NCI-H1048 (cell line): Measurements from ENCODE around the gene HSPA4.
"Not testable (repeated sequence)": the region's sequence is repeated elsewhere in the genome, so short reads cannot be mapped to it uniquely, and the experiment has no call there.

Experiments used
- DNase-seq: peaks from one replicate; lab custom pipeline; 2025; lab: John Stamatoyannopoulos, UW

HSPA4 gene

DNA sequence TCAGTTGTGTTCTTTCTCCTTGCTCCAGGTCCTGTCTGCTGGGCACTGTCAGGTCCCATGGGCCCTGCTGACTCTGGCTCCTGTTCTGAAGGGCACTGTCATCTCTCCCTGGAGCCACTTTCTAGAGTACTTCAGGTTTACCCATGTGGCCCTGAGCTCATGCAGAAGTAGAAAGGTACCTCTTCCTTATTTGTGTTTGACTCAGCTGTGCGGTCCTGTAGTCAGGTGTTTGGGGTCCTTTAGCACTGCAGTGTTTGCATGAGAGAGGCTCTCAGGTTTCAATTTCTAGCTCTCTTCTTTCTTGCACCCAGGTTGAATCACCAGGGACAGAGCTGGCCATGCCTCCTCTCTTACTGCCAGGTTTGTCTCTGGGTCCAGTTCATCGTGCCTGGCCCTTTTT, 71.5 kb downstream of the HSPA4 start:
- DNase-seq: no peak

DNA sequence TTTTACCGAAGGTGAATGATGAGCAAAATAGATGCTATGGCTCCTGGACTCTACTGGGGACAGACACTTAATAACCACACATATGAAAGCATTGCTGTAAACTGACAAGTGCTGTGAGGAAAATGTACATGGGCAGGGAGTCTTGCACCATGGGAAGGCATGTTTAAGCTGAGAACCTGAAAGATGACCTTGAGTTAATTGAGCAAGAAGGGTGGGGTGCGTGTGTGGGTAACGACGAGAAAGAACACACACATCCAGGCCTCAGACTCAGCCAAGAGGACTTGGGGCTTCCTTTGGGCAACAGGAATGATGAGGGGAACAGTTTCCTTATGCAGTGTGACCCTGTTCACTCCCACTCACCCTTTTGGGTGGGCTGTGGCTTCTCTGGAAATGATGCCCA, 73.1 kb downstream of the HSPA4 start:
- DNase-seq: no peak

GRCh38 chr5:133128066-133128465, 76.3 kb downstream of the HSPA4 start:
- DNase-seq: no peak

DNA sequence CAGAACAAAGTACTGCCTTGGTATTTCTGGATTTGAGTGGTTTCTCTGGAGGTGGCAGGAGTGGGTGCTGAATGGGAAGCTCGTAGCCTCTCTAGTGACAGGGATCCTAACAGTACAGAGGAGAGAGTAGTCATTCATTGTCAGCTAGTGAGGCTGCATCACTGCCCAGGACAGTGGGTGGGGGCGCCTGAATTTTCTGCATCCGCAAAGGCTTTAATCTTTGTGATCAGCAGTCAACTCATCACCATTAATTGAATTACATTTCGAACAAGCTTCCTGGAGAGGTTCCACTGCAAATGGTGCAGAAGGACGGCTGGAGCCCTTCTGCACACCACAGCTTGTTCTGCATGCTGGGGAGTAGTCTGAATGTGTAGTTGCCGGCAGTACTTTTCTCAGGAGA, 77.5 kb downstream of the HSPA4 start:
- no peak for DNase-seq

DNA sequence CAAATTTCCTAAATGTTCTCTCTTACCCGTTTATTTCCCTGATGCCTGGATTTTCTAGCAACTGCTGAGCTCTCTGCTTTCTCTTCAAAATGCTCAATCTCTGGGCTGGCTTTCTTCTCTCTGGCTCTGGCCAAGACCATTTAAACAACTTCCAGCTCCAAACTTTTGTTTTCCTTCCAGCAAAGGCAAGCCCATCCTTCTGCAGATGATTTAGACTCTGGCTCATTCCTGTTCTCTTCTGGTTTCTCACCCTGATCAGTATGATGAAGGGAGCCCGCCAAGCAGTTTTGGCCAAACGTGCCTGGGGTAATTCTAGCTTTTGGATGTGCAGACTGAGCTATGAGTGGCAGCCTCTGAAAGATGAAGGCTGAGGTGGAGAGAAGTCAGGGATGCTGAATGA, 78.1 kb downstream of the HSPA4 start:
- DNase-seq: no peak

GRCh38 chr5:133130387-133131118, 78.7 kb downstream of the HSPA4 start:
- DNase-seq: no peak

GRCh38 chr5:133132717-133133116, 80.9 kb downstream of the HSPA4 start:
- DNase-seq: no peak

- DNase-seq: not testable (repeated sequence)
Measured at GRCh38 chr5:133133241-133133640, 81.4 kb downstream of the HSPA4 start.

- not testable (repeated sequence) for DNase-seq
Measured at GRCh38 chr5:133136890-133137289, 85.1 kb downstream of the HSPA4 start.

- DNase-seq: no peak
Measured at GRCh38 chr5:133140311-133140710, 88.5 kb downstream of the HSPA4 start.

- no peak for DNase-seq
Measured at GRCh38 chr5:133141746-133142145, 89.9 kb downstream of the HSPA4 start.

DNA sequence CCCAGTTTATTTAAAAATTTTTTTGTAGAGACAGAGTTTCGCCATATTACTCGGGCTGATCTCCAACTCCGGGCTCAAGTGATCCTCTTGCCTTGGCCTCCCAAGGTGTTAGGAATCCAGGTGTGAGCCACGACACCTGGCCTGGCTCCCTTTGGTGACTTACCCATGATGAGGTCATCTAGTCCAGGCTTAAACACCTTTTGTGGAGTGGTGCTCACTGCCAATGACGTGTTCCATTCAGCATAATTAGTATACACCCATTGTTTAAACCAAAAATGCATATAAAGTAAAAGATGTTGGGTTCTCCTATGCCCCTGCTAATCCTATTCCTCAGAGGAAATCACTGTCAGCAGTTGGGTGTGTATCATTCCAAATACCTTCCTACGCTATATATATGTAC, 91.0 kb downstream of the HSPA4 start:
- no peak for DNase-seq

GRCh38 chr5:133144245-133144981, 92.6 kb downstream of the HSPA4 start:
- no peak for DNase-seq

DNA sequence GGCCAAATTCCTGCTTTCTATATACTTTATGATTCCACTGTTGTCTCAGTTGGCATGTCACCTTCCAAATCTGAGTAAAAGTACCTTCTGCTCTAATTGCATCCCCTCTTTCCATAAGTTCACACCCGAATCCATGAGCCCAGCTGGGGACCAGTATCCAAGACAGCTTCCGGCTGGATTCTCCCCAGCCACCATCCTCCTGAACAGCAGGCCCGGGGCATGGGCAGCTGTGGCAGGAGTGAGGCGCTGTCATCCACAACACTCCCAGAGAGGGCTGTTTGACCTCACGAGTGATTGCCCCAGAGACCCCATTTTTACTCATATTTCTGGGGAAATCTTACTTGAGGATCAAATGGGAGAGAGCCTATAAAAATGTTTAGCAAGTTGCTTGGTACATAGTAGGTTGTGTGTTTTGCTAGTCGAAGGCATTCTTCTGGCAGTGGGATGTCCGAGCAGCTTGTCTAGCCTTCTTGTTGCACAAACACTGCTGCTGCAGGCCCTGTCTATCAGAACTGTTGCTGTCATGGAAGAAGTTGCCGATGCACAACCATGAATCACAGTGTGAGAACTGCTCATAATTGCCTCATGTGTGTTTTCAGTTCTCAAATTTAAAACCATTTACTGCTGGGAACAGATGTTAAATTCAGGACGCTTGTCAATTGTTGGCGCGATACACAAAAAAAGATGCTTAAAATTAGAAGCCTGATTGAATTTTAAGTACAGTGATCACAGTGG, 93.8 kb downstream of the HSPA4 start:
- no peak for DNase-seq

DNA sequence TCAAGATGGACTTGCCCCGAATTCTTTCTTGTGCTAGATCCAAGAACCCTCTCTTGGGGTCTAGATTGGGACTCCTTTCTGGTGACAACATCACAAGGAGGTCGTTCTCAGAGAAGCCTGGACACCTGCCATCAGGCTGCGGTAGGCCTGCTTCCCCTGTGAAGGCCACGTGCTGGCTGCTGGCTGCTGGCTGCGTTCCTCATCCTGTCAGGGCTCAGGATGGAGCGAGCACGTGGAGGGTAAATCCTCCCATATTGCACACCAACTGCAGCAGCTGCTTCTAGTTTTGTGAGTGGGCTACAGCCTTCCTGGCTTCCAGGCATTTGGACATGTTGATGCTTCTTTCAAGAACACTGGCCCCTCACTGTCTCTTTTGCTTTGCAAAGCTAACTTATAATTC, 95.6 kb downstream of the HSPA4 start:
- DNase-seq: no peak

- DNase-seq: no peak
Measured at GRCh38 chr5:133147815-133148567, 96.2 kb downstream of the HSPA4 start.

GRCh38 chr5:133149345-133149744, 97.5 kb downstream of the HSPA4 start:
- DNase-seq: no peak

DNA sequence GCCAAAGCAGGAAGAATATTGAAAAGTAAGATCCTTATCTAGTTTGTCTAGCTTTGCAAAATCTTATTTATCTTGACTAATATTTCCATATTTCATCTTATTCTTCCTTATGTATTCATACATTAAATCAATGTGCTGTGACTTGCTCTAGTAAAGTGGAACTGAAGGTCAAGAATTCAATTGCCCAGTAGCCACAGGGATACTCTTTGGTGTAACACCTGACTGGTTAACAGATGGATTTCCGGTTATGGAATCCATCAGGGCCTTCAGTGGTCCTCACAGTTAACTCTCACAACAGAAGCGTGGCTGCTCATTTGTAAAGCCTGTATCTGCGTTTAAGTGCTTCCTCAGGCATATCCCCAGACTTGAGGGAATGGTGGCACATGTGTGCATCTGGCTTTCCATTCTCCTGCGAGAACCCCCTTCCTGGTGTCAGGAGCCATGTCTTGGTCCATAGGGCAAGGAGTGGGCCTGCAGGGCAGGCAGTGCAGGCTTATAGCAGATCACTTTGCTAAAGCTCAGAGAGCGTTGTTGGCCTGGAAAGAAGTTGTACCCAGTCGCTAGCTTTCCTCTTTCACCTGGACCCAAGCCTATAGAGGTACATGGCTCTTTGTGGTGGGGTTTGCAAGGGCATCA, 99.2 kb downstream of the HSPA4 start:
- no peak for DNase-seq

DNA sequence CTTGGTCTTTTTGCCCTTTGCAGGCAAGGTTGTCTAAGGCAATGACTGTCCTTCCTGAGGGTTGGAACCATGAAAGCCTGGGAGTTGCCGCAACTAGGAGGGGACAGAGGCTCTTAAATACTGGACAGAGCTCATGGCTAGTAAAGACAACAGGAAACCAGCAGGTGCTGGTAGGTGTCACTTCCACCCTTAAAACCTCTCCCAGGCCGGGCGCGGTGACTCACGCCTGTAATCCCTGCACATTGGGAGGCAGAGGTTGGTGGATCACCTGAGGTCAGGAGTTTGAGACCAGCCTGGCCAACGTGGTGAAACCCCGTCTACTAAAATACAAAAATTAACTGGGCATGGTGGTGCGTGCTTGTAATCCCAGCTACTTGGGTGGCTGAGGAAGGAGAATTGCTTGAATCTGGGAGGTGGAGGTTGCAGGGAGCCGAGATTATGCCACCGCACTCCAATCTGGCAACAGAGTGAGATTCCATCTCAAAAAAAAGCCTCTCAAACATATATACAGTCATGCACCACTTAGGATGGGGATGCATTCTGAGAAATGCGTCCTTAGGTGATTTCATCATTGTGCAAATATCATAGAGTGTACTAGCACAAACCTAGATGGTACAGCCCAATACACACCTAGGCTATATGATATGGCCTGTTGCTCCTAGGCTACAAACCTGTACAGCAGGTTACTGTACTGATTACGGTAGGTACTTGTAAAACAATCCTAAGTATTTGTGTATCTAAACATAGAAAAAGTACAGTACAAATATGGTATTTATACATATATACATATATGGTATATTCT, 102.7 kb downstream of the HSPA4 start:
- DNase-seq: no peak

DNA sequence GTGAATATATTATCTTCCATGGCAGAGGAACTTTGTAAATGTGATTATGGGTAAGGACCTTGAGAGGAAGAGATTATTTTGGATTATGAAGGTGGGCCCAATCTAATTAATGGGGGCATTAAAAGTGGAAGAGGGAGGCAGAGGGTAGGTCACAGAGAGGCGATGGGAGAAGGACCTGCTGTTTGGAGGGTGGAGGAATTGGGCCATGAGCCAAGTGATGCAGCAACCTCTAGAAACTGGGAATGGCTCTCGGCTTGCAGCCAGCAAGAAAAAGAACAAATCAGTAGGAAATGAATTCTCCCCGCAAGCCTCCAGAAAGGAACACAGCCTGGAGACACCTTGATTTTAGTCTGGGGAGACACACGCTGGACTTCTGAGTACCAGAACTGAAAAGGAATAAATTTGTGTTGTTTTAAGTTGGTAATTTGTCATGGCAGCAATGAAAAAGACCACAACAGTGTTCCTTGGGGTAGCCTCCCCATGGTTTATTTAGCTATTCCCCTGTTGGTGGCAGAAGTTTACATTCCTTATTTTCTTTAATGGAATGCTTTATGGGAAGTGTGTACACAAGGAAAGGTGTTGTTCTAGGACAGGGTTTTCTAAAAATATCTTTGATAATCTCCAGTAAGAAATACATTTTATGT, 103.6 kb downstream of the HSPA4 start:
- no peak for DNase-seq
